SK-N-SH treated with all-trans-retinoic acid at 6 μM for 48 hours (cell line): ENCODE results near the gene MEA1.

Experiments
- ARNTL ChIP-seq: fragments of 450-650 bp; formaldehyde crosslinking; IDR thresholded peaks from 2 replicates; pipeline ENCODE4 v1.5.0; 2020; ENCODE audit warnings: low read depth, mild to moderate bottlenecking, moderate library complexity, borderline replicate concordance
- ZFP3 ChIP-seq: fragments of 250-450 bp; sonication (Bioruptor Pico); IDR thresholded peaks from 2 replicates; pipeline ENCODE4 v1.5.0; 2020; ENCODE audit warnings: mild to moderate bottlenecking, moderate library complexity

DNA sequence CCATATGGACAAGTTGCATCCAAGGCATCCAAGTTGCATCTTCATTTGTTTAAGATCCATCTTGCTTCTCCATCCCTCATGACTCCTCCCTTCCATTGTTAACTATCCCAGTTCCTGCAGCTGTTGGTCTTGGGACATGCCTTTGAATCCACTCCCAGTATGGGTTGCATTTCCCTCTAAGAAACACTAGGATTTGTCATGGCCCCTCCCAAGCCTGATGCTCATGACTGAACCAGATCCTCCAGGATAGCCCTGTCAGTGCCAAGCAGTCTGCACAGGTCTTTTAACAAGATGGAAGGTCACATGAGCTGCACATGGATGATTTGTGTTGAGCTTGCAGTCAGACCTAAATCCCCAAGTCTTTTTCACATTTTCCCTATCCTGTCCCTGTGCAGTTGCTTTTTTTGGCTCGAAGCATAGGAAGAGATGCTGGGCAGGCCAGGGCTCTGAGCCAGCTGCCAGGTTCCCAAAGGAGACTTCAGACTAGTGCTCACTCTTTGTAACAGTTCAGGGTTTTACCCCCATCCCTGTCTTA is 25.2 kb downstream of the MEA1 start:
- TF ChIP-seq ZFP3 (CRISPR knock-in tag) (no peak), ARNTL (CRISPR knock-in tag) (no peak)
